Muscle layer of duodenum (tissue), 2 donors: ENCODE results near the gene DEDD2.

ENCODE experiments used
- H3K27ac ChIP-seq: one replicate; pipeline ENCODE4 v1.7.0; 2013; ENCODE audit warnings: mild to moderate bottlenecking, low read length
- H3K27me3 ChIP-seq: one replicate; pipeline ENCODE4 v1.7.0; 2013; ENCODE audit warnings: low read depth, mild to moderate bottlenecking, control low read depth, low read length
- H3K36me3 ChIP-seq, 2 donors: one replicate each; pipeline ENCODE4 v1.7.0; 2013; ENCODE audit warnings: low read length in 2 of 2, control low read depth in 1 of 2, mild to moderate bottlenecking in 1 of 2; ENCODE audit not compliant: insufficient read depth in 2 of 2, control insufficient read depth in 1 of 2
- H3K4me1 ChIP-seq, 2 donors: one replicate each; pipeline ENCODE4 v1.7.0; 2013; ENCODE audit warnings: low read length in 2 of 2, mild to moderate bottlenecking in 2 of 2, control low read depth in 1 of 2, moderate library complexity in 1 of 2; ENCODE audit not compliant: insufficient read depth in 2 of 2, control insufficient read depth in 1 of 2
- H3K4me3 ChIP-seq, 2 donors: one replicate each; pipeline ENCODE4 v1.7.0; 2013; ENCODE audit warnings: low read length in 2 of 2, low read depth in 1 of 2, mild to moderate bottlenecking in 1 of 2
- H3K9me3 ChIP-seq, 2 donors: one replicate each; pipeline ENCODE4 v1.7.0; 2013; ENCODE audit warnings: low read length in 2 of 2, control low read depth in 1 of 2, mild to moderate bottlenecking in 1 of 2; ENCODE audit not compliant: control insufficient read depth in 1 of 2
- donor health status: healthy.

Gene DEDD2

GRCh38 chr19:42219812-42220750 is 2.6 kb upstream of the DEDD2 start, which contains the start of gene ZNF526:
ZNF526 (plus strand) TSS chr19:42220312; CDS start chr19:42224404, 4,092 bp downstream.
- H3K9me3 ChIP-seq: no peaks in the 10 kb centered on the region
- peak within 1 kb of the TSS; percentile 84 to 98 for H3K4me3 ChIP-seq
- peaks cover 10 to 12% of the 10 kb centered on the region in 2 donors for H3K36me3 ChIP-seq
- no peaks in the 10 kb centered on the region for H3K27me3 ChIP-seq
- peak within 1 kb of the TSS; percentile 96 for H3K27ac ChIP-seq
- peaks cover 9 to 44% of the 10 kb centered on the region in 2 donors for H3K4me1 ChIP-seq

DNA sequence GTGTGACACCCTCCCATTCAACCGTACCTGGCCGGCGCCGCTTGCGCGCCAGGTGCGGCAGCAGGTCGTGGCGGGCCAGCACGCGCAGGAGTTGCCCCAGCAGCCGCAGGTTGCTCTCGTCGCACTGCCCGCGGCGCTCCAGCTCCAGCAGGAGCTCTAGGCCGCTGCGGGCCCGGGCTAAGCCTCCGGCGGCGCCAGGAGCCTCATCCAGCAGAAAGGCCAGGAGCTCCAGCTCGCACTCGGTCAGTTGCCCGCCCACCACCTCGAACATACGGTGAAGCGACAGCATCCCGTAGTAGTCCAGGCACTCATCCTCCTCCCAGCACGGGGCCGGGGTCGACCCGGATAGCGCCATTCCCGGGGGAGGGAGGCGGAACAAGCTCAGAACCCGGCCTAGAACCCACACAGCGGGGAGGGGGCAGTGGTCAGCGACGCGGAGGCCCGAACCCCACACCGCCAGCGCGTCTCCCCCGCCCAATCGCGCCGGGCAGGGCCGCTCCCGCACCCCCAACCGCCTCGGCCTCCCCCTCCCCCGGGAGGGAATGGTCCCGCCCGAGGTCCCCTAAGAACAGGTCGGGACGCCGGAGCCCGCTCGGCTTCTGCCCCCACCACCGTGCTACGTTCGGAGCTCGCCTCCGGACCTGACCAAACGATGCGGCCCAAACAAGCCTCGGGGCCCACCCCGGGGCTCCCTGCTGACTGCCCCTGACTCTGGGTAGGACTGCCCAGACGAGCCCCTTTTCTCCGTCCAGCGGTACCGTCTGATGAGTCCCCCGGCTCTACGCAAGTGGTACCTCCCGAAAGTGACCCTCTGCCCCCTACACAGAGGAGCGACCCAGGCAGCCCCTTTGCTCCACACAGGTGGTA is 591 bp downstream of the DEDD2 start:
- Histone ChIP-seq H3K9me3 (no peaks in the 10 kb centered on the region), H3K4me1 (peaks cover 9 to 46% of the 10 kb centered on the region in 2 donors), H3K27ac (peak overlapping the region; percentile 91), H3K36me3 (peaks cover 8 to 28% of the 10 kb centered on the region in 2 donors), H3K27me3 (no peaks in the 10 kb centered on the region), H3K4me3 (peak overlapping the region; percentile 75 to 86)

GRCh38 chr19:42214810-42215485 is 2.5 kb downstream of the DEDD2 start:
- no peak overlapping the region for H3K4me3 ChIP-seq
- H3K9me3 ChIP-seq: no peaks in the 10 kb centered on the region
- H3K4me1 ChIP-seq: peaks cover 9 to 37% of the 10 kb centered on the region in 2 donors
- no peak overlapping the region for H3K27ac ChIP-seq
- H3K27me3 ChIP-seq: no peaks in the 10 kb centered on the region
- H3K36me3 ChIP-seq: peaks cover 10 to 36% of the 10 kb centered on the region in 2 donors

DNA sequence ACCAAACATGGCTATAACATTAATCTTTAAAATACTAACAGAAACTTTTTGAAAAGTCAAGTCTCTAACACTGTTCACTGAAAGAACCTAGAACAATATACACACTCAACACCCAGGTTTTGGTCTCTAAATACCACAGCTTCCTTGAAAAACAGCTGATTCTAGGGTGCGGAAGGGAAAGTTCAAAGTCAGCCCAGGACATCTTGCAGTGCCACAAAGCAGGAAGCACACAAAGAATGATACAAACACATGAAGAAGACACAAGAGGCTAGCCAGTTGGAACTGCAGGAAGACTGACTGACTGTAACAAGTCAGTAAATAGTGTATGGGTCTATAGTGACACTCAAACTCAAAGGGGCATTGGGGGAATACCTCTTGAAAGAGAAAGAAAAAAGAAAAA is 4.6 kb downstream of the DEDD2 start:
- H3K27me3 ChIP-seq: no peaks in the 10 kb centered on the region
- H3K4me3 ChIP-seq: no peak overlapping the region
- H3K9me3 ChIP-seq: no peaks in the 10 kb centered on the region
- peaks cover 0 to 21% of the 10 kb centered on the region in 2 donors for H3K4me1 ChIP-seq
- H3K27ac ChIP-seq: no peak overlapping the region
- peaks cover 19 to 57% of the 10 kb centered on the region in 2 donors for H3K36me3 ChIP-seq

GRCh38 chr19:42208612-42209011 is 8.9 kb downstream of the DEDD2 start:
- Histone ChIP-seq H3K36me3 (peaks cover 30 to 80% of the 10 kb centered on the region in 2 donors), H3K4me3 (no peak overlapping the region), H3K9me3 (no peaks in the 10 kb centered on the region), H3K27ac (no peak overlapping the region), H3K4me1 (no peaks in the 10 kb centered on the region), H3K27me3 (no peaks in the 10 kb centered on the region)

- no peaks in the 10 kb centered on the region for H3K9me3 ChIP-seq
- H3K27me3 ChIP-seq: no peaks in the 10 kb centered on the region
- peaks cover 37 to 80% of the 10 kb centered on the region in 2 donors for H3K36me3 ChIP-seq
- H3K27ac ChIP-seq: no peak overlapping the region
- no peaks in the 10 kb centered on the region for H3K4me1 ChIP-seq
- no peak overlapping the region for H3K4me3 ChIP-seq
These were observed 9.7 kb downstream of the DEDD2 start for GRCh38 chr19:42207767-42208271.

DNA sequence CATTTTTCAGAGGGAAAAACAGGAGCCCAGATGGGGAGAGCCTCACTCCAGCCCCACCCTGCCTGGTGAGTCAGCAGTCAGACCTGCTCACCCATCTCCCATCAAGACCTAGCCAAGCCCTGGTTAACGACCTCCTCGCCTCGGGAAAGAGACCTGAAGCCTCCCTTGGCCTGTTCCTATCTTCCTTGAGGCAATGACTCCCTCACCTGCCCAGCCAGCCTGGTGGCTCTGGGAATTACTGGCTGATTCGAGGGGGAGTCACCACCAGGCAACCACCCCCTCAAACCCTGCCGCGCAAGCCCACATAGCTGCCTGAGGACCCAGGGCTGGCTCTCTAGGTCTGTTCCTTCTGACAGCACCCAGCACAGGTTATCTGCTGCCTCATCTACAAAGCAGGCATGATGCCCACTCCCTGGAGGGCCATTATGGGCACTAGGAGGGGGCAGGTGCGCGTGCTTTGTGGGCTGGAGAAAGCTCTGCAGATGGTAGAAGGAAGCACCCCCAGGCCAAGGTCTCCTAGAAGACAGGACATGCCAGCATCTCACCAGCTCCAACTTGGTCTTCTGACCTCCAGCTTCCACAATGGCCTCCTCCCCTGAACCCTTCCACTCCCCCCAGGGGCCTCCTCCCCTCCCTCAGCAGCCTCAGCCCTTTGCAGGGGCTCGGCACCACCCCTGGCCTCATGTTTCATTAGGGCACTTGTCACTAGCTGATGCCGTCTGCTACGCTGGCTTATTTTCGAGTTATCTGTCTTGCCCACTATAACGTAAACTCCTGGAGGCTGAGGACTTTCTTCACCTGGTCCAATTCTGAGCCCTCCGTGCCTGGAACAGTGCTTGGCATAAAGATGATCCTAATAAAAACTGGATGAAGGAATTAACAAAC is 10.4 kb downstream of the DEDD2 start:
- peaks cover 43 to 78% of the 10 kb centered on the region in 2 donors for H3K36me3 ChIP-seq
- no peak overlapping the region for H3K27ac ChIP-seq
- no peaks in the 10 kb centered on the region for H3K4me1 ChIP-seq

DNA sequence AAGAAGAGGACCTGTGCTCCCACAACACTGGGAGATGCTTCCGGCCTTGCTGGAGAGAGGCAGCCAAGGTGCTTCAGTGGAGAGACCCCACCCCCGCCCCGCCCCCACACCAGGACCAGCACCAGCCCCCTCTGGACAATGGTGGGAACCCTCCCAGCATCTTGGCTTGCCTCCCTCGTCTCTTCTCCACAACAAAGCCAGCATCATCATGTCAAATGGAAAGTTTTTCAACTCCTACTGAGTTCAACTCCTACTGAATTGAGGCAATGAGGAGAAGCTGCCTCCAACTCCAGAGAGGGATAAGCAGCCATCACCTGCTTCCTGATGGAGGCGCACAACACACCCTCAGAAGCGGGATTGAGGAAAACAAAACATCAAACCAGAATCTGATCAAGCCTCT is 12.8 kb downstream of the DEDD2 start:
- Histone ChIP-seq H3K4me1 (peaks cover 0 to 4% of the 10 kb centered on the region in 2 donors), H3K27me3 (no peaks in the 10 kb centered on the region), H3K4me3 (no peak overlapping the region), H3K27ac (no peak overlapping the region), H3K9me3 (no peaks in the 10 kb centered on the region), H3K36me3 (peaks cover 44 to 76% of the 10 kb centered on the region in 2 donors)

More for the DNA sequence above, 10.4 kb downstream of the DEDD2 start:
- Histone ChIP-seq H3K4me3 (no peak overlapping the region), H3K9me3 (no peaks in the 10 kb centered on the region), H3K27me3 (no peaks in the 10 kb centered on the region)

GRCh38 chr19:42203700-42204099 is 13.8 kb downstream of the DEDD2 start:
- no peak overlapping the region for H3K27ac ChIP-seq
- H3K4me1 ChIP-seq: peaks cover 0 to 4% of the 10 kb centered on the region in 2 donors
- no peak overlapping the region for H3K4me3 ChIP-seq
- H3K27me3 ChIP-seq: no peaks in the 10 kb centered on the region
- H3K36me3 ChIP-seq: peaks cover 43 to 76% of the 10 kb centered on the region in 2 donors
- H3K9me3 ChIP-seq: no peaks in the 10 kb centered on the region

- Histone ChIP-seq H3K9me3 (no peaks in the 10 kb centered on the region), H3K27ac (peak overlapping the region; percentile 57)
These were observed 15.1 kb downstream of the DEDD2 start for GRCh38 chr19:42202290-42202880.

More at GRCh38 chr19:42202290-42202880, 15.1 kb downstream of the DEDD2 start:
- peaks cover 0 to 4% of the 10 kb centered on the region in 2 donors for H3K4me1 ChIP-seq
- H3K4me3 ChIP-seq: no peak overlapping the region
- peaks cover 46 to 72% of the 10 kb centered on the region in 2 donors for H3K36me3 ChIP-seq
- H3K27me3 ChIP-seq: no peaks in the 10 kb centered on the region
